ENCODE results near the gene LBHD2. TPM values are rescaled to one million over a fixed set of nuclear protein-coding genes. Genes with fewer than 3 reads are reported as not detected.
A peak's percentile ranks its signal among the peaks of the same experiment; 100 is the strongest.

The LBHD2 gene
- total and polyA plus RNA-seq, 2 of the 13 experiments (the other 11 are each of a cell fraction or from before 2014, with no cell fraction given): 0.67 to 1.00 TPM

GRCh38 chr14:103113303-103113702 lies 29.3 kb downstream of the LBHD2 start (continued):
- TF ChIP-seq HNF1B (CRISPR knock-in tag; IDR thresholded peaks at IDR 0.05) (no peak), NFIC (IDR thresholded peaks at IDR 0.05; ENCODE audit: low read length) (no peak), MZF1 (CRISPR knock-in tag; IDR thresholded peaks at IDR 0.05; ENCODE audit: borderline replicate concordance) (no peak), ZNF232 (CRISPR knock-in tag; IDR thresholded peaks at IDR 0.05; ENCODE audit: borderline replicate concordance) (no peak), ARHGAP35 (CRISPR knock-in tag; IDR thresholded peaks at IDR 0.05; ENCODE audit: borderline replicate concordance) (no peak), ZNF746 (CRISPR knock-in tag; IDR thresholded peaks at IDR 0.05) (no peak), IKZF5 (CRISPR knock-in tag; IDR thresholded peaks at IDR 0.05) (no peak), TCF12 (IDR thresholded peaks at IDR 0.05) (no peak), TCF12 (CRISPR knock-in tag; IDR thresholded peaks at IDR 0.05) (no peak), ZNF329 (CRISPR knock-in tag; IDR thresholded peaks at IDR 0.05; ENCODE audit: low read depth) (no peak), ZNF143 (CRISPR knock-in tag; IDR thresholded peaks at IDR 0.05) (no peak), HOXA3 (CRISPR knock-in tag; IDR thresholded peaks at IDR 0.05) (peak; percentile 24; the same call in 1 of the 2 replicates), ZNF101 (CRISPR knock-in tag; IDR thresholded peaks at IDR 0.05; ENCODE audit: borderline replicate concordance, low read depth) (no peak), ZNF431 (CRISPR knock-in tag; IDR thresholded peaks at IDR 0.05; ENCODE audit: borderline replicate concordance, low read depth) (0 out of 2 replicates have a peak, but pooled peaks have one; percentile 9), ZFP90 (CRISPR knock-in tag; IDR thresholded peaks at IDR 0.05; ENCODE audit: borderline replicate concordance) (no peak; the same call in 1 of the 2 replicates), EED (CRISPR knock-in tag; IDR thresholded peaks at IDR 0.05) (no peak), ZEB1 (IDR thresholded peaks at IDR 0.05; ENCODE audit: insufficient replicate concordance, low read depth) (no peak), AGO2 (optimal IDR thresholded peaks at IDR 0.05; ENCODE audit: low read depth, low read length) (no peak)
- TF ChIP-seq, protein P1, sequence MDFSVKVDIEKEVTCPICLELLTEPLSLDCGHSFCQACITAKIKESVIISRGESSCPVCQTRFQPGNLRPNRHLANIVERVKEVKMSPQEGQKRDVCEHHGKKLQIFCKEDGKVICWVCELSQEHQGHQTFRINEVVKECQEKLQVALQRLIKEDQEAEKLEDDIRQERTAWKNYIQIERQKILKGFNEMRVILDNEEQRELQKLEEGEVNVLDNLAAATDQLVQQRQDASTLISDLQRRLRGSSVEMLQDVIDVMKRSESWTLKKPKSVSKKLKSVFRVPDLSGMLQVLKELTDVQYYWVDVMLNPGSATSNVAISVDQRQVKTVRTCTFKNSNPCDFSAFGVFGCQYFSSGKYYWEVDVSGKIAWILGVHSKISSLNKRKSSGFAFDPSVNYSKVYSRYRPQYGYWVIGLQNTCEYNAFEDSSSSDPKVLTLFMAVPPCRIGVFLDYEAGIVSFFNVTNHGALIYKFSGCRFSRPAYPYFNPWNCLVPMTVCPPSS (IDR thresholded peaks at IDR 0.05): no peak
- TF ChIP-seq, protein P2, sequence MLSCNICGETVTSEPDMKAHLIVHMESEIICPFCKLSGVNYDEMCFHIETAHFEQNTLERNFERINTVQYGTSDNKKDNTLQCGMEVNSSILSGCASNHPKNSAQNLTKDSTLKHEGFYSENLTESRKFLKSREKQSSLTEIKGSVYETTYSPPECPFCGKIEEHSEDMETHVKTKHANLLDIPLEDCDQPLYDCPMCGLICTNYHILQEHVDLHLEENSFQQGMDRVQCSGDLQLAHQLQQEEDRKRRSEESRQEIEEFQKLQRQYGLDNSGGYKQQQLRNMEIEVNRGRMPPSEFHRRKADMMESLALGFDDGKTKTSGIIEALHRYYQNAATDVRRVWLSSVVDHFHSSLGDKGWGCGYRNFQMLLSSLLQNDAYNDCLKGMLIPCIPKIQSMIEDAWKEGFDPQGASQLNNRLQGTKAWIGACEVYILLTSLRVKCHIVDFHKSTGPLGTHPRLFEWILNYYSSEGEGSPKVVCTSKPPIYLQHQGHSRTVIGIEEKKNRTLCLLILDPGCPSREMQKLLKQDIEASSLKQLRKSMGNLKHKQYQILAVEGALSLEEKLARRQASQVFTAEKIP (CRISPR knock-in tag; IDR thresholded peaks at IDR 0.05; ENCODE audit: borderline replicate concordance): no peak
- TF ChIP-seq, protein P3, sequence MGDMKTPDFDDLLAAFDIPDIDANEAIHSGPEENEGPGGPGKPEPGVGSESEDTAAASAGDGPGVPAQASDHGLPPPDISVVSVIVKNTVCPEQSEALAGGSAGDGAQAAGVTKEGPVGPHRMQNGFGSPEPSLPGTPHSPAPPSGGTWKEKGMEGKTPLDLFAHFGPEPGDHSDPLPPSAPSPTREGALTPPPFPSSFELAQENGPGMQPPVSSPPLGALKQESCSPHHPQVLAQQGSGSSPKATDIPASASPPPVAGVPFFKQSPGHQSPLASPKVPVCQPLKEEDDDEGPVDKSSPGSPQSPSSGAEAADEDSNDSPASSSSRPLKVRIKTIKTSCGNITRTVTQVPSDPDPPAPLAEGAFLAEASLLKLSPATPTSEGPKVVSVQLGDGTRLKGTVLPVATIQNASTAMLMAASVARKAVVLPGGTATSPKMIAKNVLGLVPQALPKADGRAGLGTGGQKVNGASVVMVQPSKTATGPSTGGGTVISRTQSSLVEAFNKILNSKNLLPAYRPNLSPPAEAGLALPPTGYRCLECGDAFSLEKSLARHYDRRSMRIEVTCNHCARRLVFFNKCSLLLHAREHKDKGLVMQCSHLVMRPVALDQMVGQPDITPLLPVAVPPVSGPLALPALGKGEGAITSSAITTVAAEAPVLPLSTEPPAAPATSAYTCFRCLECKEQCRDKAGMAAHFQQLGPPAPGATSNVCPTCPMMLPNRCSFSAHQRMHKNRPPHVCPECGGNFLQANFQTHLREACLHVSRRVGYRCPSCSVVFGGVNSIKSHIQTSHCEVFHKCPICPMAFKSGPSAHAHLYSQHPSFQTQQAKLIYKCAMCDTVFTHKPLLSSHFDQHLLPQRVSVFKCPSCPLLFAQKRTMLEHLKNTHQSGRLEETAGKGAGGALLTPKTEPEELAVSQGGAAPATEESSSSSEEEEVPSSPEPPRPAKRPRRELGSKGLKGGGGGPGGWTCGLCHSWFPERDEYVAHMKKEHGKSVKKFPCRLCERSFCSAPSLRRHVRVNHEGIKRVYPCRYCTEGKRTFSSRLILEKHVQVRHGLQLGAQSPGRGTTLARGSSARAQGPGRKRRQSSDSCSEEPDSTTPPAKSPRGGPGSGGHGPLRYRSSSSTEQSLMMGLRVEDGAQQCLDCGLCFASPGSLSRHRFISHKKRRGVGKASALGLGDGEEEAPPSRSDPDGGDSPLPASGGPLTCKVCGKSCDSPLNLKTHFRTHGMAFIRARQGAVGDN (CRISPR knock-in tag; IDR thresholded peaks at IDR 0.05): no peak; the same call in 1 of the 2 replicates
